ENCODE measurements around the gene IFNLR1. TPM values are rescaled to one million over a fixed set of nuclear protein-coding genes. Genes with fewer than 3 reads are reported as not detected.

Gene IFNLR1
- polyA plus RNA-seq, 4 donors = 1.1 to 5.8 (median 4.6) TPM

DNA sequence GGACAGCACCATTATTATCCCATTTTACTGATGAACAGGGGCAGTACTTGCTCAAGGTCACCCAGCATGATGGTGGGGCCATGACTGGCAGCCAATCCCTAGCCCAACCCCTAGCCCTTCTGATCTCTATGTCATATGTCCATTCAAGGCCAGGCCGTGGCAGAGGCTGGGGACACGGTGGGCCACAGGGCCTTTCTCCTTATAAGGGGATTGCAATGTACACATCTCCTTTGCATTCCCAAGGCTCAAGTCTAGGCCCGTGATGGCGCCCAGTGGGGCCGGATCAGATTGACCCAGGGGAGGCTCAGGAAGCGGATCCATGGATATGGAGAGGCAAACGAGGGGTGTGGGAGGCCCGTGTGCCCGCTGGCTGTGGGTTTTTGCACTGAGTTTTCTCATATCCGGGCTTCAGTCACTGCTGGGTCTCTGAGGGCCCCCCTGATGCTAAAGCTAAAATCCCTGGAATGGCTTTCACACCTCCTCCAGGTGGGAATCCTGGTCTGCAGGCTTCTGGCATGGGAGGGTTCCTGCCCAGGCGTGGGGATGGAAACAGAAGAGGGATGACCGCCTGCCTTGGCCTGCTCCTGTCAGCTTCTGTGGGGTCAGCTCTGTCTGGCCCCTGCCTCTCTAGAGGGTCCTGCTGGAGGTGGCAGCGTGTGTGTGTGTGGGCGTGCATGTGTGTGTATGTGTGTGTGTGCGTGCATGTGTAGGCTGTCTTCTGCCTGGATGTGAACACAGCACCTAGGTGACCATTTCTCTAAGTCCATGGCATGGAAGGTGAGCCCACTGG lies 77.2 kb downstream of the IFNLR1 start:
- no peak for DNase-seq (ENCODE audit: low read depth in 4 of 4, low spot score in 3 of 4)

DNA sequence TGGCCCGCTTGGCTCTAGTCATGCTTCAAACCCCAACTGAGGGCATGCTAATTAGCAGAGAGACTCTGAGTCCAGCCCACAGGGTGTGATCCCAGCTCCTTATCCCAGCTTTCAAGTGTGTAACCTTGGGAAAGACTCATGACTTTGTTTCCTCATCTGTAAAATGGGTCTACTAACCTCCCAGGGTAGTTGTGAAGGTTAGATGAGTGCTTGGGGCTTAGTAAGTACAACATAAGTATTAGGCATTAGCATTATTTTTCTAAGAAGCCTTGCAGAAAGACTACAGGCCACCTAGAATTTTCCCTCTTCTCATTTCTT lies 78.0 kb downstream of the IFNLR1 start:
- no peak for DNase-seq (ENCODE audit: low read depth in 4 of 4, low spot score in 3 of 4)

DNA sequence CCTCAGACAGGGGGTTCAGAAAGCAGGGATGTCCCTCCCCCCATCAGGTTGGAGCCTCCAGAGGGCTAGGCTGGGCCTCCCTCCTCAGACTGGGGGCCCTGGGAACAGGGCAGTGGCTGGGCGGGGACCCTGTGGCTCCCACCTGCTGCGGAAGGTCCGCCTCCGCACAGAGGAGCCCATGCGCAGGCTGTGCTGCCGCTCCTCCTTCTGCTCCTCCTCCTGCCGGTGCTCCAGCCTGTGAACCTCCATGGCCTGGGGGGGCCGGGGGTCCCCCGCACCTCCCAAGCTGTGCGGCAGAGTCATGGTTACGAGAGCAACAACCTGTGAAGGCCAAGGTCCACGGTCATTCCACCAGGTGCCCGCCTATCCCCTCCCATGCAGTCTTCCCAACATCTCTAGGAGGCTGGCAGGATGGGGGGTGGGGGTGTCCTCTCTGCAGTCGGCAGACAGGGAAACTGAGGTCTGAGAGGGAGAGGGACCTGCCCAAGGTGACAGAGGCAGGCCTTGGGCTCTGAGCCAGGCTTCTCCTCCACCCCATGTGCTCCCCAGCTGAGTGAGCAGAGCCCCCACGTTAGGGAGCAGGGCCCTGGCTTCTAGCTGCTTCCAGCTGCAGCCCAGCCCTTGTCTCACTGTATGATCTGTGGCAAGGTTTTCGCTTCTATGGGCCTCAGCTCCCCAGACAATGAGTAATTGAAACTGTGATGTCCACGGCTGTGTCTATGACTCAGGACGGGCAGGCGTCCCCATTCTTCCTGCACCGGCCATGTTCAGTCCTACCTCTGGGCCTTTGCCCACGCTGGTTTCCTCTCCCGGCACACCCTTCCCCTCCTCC lies 78.5 kb downstream of the IFNLR1 start:
- no peak for DNase-seq (ENCODE audit: low read depth in 4 of 4, low spot score in 3 of 4)

DNA sequence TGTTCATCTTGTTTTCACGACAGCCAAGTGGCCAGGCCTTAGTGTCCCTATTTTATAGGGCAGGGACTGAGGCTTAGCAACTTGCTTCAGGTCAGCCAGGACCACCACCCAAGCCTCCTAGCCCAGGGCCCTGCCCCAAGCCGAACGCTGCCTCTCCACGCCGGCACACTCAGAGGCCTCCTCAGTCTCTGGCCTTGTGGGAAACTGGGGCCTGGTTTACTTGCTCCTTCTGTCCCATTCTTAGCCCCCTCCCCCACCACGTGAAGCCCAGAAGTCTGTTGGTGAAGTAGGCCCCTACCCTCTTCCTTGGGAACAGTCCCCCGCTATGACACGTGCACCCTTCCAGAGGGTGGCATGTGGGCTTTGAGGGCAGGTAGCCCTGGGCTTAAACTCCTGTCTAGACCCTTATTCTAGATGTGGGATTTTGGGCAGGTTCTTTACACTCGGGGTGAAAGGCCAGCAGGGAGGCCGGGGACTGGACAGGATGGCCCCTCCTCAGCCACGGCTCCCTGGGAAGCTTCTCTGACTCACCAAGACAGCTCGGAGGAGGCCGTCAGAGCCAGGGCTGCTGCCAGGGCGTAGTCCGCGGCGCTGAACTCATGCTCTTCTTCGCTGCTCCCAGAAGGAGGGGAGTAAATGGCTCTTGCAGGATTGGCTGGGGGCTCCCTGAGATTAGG lies 79.5 kb downstream of the IFNLR1 start:
- DNase-seq (ENCODE audit: low read depth in 4 of 4, low spot score in 3 of 4) = no peak

DNA sequence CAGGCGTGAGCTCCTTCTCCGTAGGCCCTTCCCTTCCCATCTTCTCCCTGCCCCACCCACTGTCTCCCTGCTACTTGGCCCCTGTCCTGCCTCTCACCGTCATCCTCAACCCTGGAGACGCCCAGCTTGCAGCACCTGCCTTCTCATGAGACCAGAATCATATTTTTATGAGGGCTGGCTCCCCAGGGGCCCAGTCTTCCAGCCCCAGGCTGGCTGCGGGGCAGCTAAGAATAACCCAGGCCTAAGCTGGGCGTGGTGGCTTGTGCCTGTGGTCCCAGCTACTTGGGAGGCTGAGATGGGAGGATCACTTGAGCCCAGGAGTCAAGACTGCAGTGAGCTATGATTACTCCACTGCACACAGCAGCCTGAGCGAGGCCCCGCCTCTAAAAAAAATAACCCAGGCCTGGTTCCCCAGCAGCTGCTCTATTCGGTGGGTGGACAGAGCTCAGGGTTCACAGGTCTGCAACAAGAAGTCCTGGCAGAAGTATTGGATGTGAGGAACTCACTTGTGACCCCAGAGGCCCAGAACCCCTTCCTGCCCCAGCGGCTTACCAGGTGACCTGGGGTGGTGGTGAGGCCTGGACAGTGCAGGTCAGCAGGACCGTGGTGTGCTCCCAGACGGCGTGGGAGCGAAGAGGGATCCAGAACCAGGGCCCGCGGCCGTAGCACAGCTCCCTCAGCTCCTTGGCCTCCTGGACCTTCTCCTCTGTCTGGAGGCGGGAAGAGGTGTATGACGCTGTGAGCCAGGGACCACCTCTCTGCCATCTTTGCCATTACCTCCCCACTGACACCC lies 81.5 kb downstream of the IFNLR1 start:
- DNase-seq (ENCODE audit: low read depth in 4 of 4, low spot score in 3 of 4) = no peak

DNA sequence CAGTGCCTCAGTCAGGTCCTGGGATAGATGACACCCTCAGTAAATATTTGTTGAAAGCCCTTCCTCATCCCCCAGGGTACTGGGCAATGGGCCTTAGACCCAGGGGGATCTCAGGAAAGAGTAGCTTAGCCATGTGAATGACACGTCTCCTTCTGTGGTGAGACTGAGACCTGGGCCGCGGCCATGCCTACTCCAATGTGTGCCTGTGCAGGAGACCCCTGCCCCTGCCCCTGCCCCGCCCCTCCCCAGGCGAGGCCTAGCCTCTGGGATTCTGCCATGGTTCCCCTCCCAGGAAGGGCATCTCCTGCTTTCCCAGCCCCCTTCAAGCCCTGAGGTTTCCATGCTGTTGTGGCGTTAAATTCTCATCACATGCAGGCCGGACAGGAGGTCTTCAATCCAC lies 82.2 kb downstream of the IFNLR1 start:
- DNase-seq (ENCODE audit: low read depth in 4 of 4, low spot score in 3 of 4) = no peak

Other genes starting within 250 kb of the IFNLR1 start
- gene PNRC2, start 227.5 kb downstream of the IFNLR1 start, polyA plus RNA-seq (ENCODE audit: insufficient read length in 4 of 4) = 100 to 1,000 TPM; 193 to 271 (median 203) TPM
- gene SRSF10, start 207.0 kb downstream of the IFNLR1 start, polyA plus RNA-seq (ENCODE audit: insufficient read length in 4 of 4) = 100 to 1,000 TPM; 170 to 256 (median 223) TPM
- gene MYOM3, start 75.2 kb downstream of the IFNLR1 start, polyA plus RNA-seq (ENCODE audit: insufficient read length in 4 of 4) = 10 to 100 TPM in 3 of 4 donors, under 1 TPM in 1; 0.60 to 24.8 (median 19.4) TPM
- gene IL22RA1, start 44.1 kb downstream of the IFNLR1 start, polyA plus RNA-seq (ENCODE audit: insufficient read length in 4 of 4) = 1 to 10 TPM in 3 of 4 donors, under 1 TPM in 1; 0.11 to 4.0 (median 2.7) TPM
- gene GRHL3, start 132.1 kb upstream of the IFNLR1 start, polyA plus RNA-seq (ENCODE audit: insufficient read length in 4 of 4) = 10 to 100 TPM in 1 of 4 donors, 1 to 10 TPM in 2, under 1 TPM in 1; 0.22 to 11.7 (median 5.9) TPM
- gene STPG1, start 226.5 kb upstream of the IFNLR1 start, polyA plus RNA-seq (ENCODE audit: insufficient read length in 4 of 4) = 10 to 100 TPM in 2 of 4 donors, 1 to 10 TPM in 2; 7.7 to 13.4 (median 11.6) TPM
- 10 to 100 TPM; 17.3 to 23.4 (median 21.5) TPM for gene NIPAL3, start 228.5 kb upstream of the IFNLR1 start, polyA plus RNA-seq (ENCODE audit: insufficient read length in 4 of 4)